ENCODE measurements around the gene NOG.

DNA sequence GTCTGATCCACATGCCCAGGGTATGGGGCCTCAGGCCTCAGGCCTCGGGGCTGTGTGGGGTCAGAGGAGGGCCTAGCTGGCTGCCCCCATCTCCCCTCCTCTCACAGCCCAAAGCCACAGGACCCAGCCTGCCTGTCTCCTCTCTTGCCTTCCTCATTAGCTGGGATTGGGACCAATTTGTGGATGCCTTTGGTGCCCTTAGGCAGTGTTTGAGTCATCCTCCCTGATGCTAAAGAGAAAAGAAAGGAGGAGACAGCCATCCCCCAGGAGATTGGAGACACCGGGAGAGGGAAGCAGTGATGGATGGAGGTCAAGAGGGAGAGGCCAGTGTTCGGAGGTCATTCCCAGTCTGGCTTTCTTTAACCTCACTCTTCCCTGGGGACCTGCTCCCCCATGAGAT is 23.3 kb upstream of the NOG start:
- TF ChIP-seq EHMT2 (IDR thresholded peaks at IDR 0.05): no peak
- no peak for TF ChIP-seq BRF1 (IDR thresholded peaks at IDR 0.05; ENCODE audit: borderline replicate concordance, extremely low read depth, insufficient read length)
- TF ChIP-seq ELF1 (tag; IDR thresholded peaks at IDR 0.05): no peak
- TF ChIP-seq, protein P1, sequence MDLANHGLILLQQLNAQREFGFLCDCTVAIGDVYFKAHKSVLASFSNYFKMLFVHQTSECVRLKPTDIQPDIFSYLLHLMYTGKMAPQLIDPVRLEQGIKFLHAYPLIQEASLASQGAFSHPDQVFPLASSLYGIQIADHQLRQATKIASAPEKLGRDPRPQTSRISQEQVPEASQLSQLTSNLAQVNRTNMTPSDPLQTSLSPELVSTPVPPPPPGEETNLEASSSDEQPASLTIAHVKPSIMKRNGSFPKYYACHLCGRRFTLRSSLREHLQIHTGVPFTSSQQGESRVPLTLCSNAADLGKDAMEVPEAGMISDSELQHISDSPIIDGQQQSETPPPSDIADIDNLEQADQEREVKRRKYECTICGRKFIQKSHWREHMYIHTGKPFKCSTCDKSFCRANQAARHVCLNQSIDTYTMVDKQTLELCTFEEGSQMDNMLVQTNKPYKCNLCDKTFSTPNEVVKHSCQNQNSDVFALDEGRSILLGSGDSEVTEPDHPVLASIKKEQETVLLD (IDR thresholded peaks at IDR 0.05): no peak
- no peak for TF ChIP-seq ETS1 (conservative IDR thresholded peaks at IDR 0.05; ENCODE audit: control insufficient read depth, low read depth, low read length)
- TF ChIP-seq ZNF23 (CRISPR knock-in tag; IDR thresholded peaks at IDR 0.05): no peak
- no peak for TF ChIP-seq CHCHD3 (CRISPR knock-in tag; IDR thresholded peaks at IDR 0.05)
- TF ChIP-seq IRF2 (CRISPR knock-in tag; IDR thresholded peaks at IDR 0.05): no peak
- TF ChIP-seq ESRRA (IDR thresholded peaks at IDR 0.05; ENCODE audit: borderline replicate concordance, low read depth): no peak
- no peak for TF ChIP-seq ZNF274 (IDR thresholded peaks at IDR 0.05; ENCODE audit: borderline replicate concordance, low read depth, low read length)
- TF ChIP-seq, protein P2, sequence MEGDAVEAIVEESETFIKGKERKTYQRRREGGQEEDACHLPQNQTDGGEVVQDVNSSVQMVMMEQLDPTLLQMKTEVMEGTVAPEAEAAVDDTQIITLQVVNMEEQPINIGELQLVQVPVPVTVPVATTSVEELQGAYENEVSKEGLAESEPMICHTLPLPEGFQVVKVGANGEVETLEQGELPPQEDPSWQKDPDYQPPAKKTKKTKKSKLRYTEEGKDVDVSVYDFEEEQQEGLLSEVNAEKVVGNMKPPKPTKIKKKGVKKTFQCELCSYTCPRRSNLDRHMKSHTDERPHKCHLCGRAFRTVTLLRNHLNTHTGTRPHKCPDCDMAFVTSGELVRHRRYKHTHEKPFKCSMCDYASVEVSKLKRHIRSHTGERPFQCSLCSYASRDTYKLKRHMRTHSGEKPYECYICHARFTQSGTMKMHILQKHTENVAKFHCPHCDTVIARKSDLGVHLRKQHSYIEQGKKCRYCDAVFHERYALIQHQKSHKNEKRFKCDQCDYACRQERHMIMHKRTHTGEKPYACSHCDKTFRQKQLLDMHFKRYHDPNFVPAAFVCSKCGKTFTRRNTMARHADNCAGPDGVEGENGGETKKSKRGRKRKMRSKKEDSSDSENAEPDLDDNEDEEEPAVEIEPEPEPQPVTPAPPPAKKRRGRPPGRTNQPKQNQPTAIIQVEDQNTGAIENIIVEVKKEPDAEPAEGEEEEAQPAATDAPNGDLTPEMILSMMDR (IDR thresholded peaks at IDR 0.05 in 2 of 3, conservative IDR thresholded peaks at IDR 0.05 in 1 of 3; ENCODE audit: insufficient read depth in 2 of 3, low read depth in 1 of 3, low read length in 3 of 3): no peak
- TF ChIP-seq ZNF830 (CRISPR knock-in tag; IDR thresholded peaks at IDR 0.05): no peak
- TF ChIP-seq SMAD4 (CRISPR knock-in tag; conservative IDR thresholded peaks at IDR 0.05): no peak
- TF ChIP-seq EP300 (IDR thresholded peaks at IDR 0.05; ENCODE audit: low read length): no peak

All from K562 (cell line).